ENCODE results near the gene EXOG.

Gene EXOG

DNA sequence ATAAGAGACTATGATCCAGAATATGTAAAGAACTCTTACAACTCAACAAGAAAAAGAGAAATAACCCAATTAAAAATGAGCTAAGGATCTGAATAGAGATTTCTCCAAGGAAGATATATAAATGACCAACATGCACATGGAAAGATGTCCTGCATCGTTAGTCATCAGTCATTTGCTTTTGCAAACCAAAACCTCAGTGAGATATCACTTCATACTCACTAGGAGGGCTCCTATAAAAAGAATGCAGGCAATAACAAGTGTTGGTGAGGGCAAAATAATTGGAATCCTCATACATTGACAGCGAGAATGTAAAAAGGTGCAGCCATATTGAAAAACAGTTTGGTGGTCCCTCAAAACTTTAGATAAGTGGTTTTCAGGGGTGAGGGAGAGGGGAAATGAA lies 56.9 kb downstream of the EXOG start:
- TF ChIP-seq, protein P1, sequence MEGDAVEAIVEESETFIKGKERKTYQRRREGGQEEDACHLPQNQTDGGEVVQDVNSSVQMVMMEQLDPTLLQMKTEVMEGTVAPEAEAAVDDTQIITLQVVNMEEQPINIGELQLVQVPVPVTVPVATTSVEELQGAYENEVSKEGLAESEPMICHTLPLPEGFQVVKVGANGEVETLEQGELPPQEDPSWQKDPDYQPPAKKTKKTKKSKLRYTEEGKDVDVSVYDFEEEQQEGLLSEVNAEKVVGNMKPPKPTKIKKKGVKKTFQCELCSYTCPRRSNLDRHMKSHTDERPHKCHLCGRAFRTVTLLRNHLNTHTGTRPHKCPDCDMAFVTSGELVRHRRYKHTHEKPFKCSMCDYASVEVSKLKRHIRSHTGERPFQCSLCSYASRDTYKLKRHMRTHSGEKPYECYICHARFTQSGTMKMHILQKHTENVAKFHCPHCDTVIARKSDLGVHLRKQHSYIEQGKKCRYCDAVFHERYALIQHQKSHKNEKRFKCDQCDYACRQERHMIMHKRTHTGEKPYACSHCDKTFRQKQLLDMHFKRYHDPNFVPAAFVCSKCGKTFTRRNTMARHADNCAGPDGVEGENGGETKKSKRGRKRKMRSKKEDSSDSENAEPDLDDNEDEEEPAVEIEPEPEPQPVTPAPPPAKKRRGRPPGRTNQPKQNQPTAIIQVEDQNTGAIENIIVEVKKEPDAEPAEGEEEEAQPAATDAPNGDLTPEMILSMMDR (IDR thresholded peaks at IDR 0.05; ENCODE audit: extremely low read depth, missing control alignments) = no peak
- no peak for DNase-seq (ENCODE audit: low spot score)

DNA sequence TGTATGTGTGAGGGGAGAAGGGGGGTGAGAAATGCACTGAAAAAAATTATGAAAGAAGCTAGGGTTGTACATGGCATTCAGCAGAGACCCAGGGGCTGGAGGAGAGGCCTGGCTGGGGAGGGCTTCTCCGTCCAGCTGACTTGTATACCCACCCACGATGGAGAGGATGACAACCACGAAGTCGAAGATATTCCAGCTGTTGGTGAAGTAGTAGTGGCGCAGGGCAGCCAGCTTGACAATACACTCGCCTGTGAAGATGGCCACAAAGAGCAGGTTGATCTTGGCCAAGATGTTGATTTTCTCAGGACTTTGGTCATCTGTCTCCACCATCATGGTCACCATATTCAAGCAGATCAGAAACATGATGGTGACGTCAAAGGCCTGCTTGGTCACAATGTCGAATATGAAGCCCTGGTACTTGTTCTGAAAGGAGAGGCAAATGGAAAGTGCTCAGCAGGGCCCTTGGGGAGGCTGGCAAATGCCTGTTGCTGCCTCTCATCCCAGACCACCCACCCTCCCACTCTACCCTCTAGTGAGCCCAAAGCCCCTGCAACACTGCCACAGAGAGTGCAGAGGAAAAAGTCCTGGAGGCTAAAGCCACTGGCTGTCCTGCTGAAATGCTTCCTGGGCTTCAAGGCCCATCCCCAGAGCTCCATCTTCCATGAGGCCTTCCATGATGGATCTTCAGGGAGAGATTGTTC lies 58.1 kb downstream of the EXOG start:
- TF ChIP-seq, protein P1 (IDR thresholded peaks at IDR 0.05; ENCODE audit: extremely low read depth, missing control alignments) = no peak
- no peak for DNase-seq (ENCODE audit: low spot score)

DNA sequence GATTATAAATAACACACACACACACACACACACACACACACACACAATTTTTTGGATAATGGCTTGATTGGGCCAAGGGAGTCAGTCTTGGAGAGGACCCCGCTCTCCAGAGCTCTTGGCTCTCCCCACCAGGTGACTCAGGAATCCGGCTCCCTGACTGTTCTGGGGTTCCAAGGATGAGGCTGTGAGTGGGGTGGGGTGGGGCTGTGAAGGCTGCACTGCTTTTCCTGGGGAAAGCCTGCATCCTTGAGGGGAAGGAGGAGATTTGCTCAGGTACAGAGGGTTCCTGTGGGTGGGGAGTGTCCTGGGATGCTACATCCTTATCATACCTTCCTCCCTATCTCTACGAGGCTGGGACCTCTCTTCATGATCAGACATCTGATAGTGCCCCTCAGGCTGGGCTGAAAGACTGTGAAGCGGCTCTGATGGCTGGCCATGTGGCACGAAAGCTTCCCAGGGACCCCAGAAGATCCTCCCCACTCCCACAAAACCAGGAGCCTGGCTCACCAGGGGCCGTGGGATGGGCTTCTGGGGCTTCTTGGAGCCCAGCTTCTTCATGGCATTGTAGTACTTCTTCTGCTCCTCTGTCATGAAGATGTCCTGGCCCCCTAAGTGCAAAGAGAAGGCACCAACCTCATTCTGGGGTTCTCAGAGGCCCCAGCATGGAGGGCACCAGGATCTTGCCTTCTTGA lies 59.2 kb downstream of the EXOG start:
- TF ChIP-seq, protein P1 (IDR thresholded peaks at IDR 0.05; ENCODE audit: extremely low read depth, missing control alignments) = no peak
- DNase-seq (ENCODE audit: low spot score) = no peak

DNA sequence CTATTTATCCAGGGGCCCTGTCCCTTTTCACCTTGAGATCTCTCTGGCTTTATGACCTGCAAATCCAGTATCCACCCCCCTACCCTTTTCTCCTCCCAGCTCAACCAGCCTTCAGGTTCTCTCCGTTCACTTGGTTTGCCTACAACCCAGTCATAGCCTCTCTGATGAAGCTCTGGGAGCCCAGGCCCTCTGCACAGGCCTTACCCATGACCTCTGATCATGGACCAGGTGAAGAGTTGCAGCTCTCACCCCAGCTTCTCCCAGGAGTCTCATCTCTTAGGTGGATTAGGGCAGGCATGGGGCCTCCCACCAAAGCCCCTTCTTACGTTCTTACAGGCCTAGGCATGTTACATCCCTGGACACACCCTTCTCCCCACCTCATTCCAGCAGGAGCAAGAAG lies 59.8 kb downstream of the EXOG start:
- TF ChIP-seq, protein P1 (IDR thresholded peaks at IDR 0.05; ENCODE audit: extremely low read depth, missing control alignments) = no peak
- no peak for DNase-seq (ENCODE audit: low spot score)

DNA sequence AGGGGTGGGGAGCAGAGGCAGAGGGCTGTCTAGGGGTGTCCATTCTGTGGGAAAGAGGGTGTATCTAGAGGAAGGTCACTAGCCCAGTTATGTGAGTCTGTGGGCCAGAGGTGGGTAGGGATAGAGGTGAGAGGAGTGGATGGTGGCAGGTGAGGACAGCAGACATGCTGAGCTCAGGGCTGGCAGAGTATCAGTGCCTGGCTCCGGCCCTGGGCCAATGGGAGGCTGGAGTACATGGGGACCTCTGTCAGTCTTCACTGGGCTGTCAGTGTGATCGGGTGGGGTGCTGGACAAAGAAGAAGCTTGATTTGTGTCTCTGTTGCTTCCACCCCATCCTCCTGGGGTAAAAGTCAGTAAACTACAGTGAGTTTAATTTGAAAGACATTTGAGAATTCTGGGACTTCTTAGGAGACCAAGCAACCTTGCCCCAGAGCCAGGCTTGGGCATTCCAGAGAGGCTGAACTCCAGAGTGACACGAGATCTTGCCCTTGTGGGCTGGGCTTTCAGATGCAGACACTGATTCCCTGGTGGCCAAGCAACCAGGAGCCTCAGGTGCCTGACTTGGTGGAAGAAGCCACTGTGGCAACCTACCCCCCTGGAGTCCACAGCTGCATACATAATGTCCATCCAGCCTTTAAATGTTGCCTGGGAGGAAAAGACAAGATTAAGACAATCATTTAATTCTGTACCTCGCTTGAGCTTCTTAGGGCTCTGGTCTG lies 60.7 kb downstream of the EXOG start:
- DNase-seq (ENCODE audit: low spot score) = no peak
- TF ChIP-seq, protein P1 (IDR thresholded peaks at IDR 0.05; ENCODE audit: extremely low read depth, missing control alignments) = no peak

DNA sequence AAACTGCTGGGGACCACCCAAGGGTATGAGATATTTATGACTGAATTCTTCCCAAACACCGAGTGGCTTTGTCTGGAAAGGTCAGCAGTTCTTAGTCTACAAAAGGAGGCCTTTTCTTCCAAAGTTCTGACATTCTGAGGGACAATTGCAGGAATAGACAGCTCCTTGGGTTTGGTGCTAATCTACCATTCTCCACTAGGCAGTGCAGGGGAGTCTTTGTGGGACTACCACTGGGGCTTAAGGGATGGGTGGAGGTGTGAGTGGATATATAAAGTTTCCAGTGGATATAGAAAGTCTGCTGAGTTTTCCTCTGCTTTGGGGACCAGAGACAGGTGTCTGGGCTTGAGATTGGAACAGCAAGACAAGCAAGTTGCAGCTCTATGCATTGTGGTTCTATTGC lies 62.7 kb downstream of the EXOG start:
- no peak for DNase-seq (ENCODE audit: low spot score)
- TF ChIP-seq, protein P1 (IDR thresholded peaks at IDR 0.05; ENCODE audit: extremely low read depth, missing control alignments) = no peak

DNA sequence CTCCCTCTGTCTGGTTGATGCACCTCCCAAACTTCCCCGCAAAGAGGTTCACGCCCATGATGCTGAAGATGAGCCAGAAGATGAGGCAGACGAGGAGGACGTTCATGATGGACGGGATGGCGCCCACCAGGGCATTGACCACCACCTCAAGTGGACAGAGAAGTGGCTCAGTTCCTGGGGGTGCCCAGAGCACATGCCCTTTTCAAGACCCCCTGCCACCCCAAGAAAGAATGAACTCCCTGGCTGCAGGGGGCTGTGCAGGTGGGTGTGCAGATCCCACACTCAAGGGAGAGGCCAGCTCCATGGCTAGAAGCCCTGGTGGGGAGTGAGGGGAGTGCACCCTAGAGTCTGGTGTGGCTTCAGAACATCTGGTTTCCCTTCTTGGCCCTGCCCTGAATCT lies 64.1 kb downstream of the EXOG start:
- DNase-seq (ENCODE audit: low spot score) = no peak
- TF ChIP-seq, protein P1 (IDR thresholded peaks at IDR 0.05; ENCODE audit: extremely low read depth, missing control alignments) = no peak

Measured in GM20000 (cell line).